GM12874 (cell line): ENCODE results near the gene PPP1R16B.

Source experiments
- CTCF ChIP-seq: IDR thresholded peaks from 2 replicates; pipeline ENCODE4 v1.5.1; 2011; ENCODE audit warnings: low read depth, mild to moderate bottlenecking, control low read depth, low read length, moderate library complexity; ENCODE audit not compliant: insufficient read depth

Gene PPP1R16B

GRCh38 chr20:38946836-38947235, 141.3 kb downstream of the PPP1R16B start:
- TF ChIP-seq CTCF: no peak

- no peak for TF ChIP-seq CTCF
These were observed 142.4 kb downstream of the PPP1R16B start for GRCh38 chr20:38947931-38948362.

- no peak for TF ChIP-seq CTCF
These were observed 144.8 kb downstream of the PPP1R16B start for GRCh38 chr20:38950254-38950653.

GRCh38 chr20:38951611-38952010, 146.1 kb downstream of the PPP1R16B start:
- TF ChIP-seq CTCF: no peak

GRCh38 chr20:38952153-38952552, 146.7 kb downstream of the PPP1R16B start:
- TF ChIP-seq CTCF: no peak

GRCh38 chr20:38953630-38954340, 148.3 kb downstream of the PPP1R16B start:
- no peak for TF ChIP-seq CTCF

GRCh38 chr20:38957235-38957876, 151.9 kb downstream of the PPP1R16B start:
- no peak for TF ChIP-seq CTCF
